Type B pancreatic cell (in vitro differentiated cells): Measurements from ENCODE around the gene RTTN. TPM values are rescaled to one million over a fixed set of nuclear protein-coding genes. Genes with fewer than 3 reads are reported as not detected.

Experiments
- DNase-seq: peaks from one replicate; pipeline ENCODE4 v3.0.0; 2021; ENCODE audit warnings: mixed read lengths; ENCODE audit not compliant: unreplicated experiment; ENCODE audit errors: extremely low spot score
- H3K27ac Mint-ChIP-seq: 2 replicates; pipeline ENCODE4 v1.8.0; 2021; ENCODE audit warnings: mild to moderate bottlenecking, mixed read lengths
- H3K27me3 Mint-ChIP-seq: 2 replicates; pipeline ENCODE4 v1.8.0; 2021; ENCODE audit warnings: mixed read lengths
- H3K36me3 Mint-ChIP-seq: 2 replicates; pipeline ENCODE4 v1.8.0; 2021; ENCODE audit warnings: mixed read lengths
- H3K4me1 Mint-ChIP-seq: one replicate; pipeline ENCODE4 v1.8.0; 2021; ENCODE audit warnings: mixed read lengths; ENCODE audit not compliant: unreplicated experiment
- H3K4me3 Mint-ChIP-seq: 2 replicates; pipeline ENCODE4 v1.8.0; 2021; ENCODE audit warnings: mild to moderate bottlenecking, mixed read lengths
- H3K9me3 Mint-ChIP-seq: 2 replicates; pipeline ENCODE4 v1.8.0; 2021; ENCODE audit warnings: mixed read lengths
- CTCF ChIP-seq: fragments of 200-600 bp; sonication (generic); conservative IDR thresholded peaks from 2 replicates; pipeline ENCODE4 v1.5.0; 2021; ENCODE audit warnings: antibody characterized with exemption, mild to moderate bottlenecking
- total RNA-seq: library from RNA; stranded (reverse); gene quantifications from 2 replicates; pipeline ENCODE4 v1.2.1, GENCODE V29; 2021; ENCODE audit warnings: low replicate concordance

Gene RTTN
- total RNA-seq, 1 donor from 2014 or later = 29.3 TPM

- no peak overlapping the region for H3K4me3 Mint-ChIP-seq
- DNase-seq = no peak
Measured at GRCh38 chr18:69999656-70000055, 205.8 kb downstream of the RTTN start.

GRCh38 chr18:69998523-69998987 lies 206.9 kb downstream of the RTTN start:
- no peak for DNase-seq
- peaks cover 4% of the 10 kb centered on the region for H3K4me1 Mint-ChIP-seq
- TF ChIP-seq CTCF = no peak
- no peak overlapping the region for H3K4me3 Mint-ChIP-seq
- H3K9me3 Mint-ChIP-seq = no peaks in the 10 kb centered on the region
- H3K27ac Mint-ChIP-seq = no peak overlapping the region
- H3K27me3 Mint-ChIP-seq = no peaks in the 10 kb centered on the region
- H3K36me3 Mint-ChIP-seq = peaks cover 4% of the 10 kb centered on the region

More at GRCh38 chr18:69999656-70000055, 205.8 kb downstream of the RTTN start:
- no peak for TF ChIP-seq CTCF
- peaks cover 4% of the 10 kb centered on the region for H3K36me3 Mint-ChIP-seq
- no peaks in the 10 kb centered on the region for H3K9me3 Mint-ChIP-seq
- no peak overlapping the region for H3K27ac Mint-ChIP-seq
- no peaks in the 10 kb centered on the region for H3K27me3 Mint-ChIP-seq
- peaks cover 4% of the 10 kb centered on the region for H3K4me1 Mint-ChIP-seq

- Mint-ChIP-seq H3K9me3 (no peaks in the 10 kb centered on the region), H3K4me1 (peaks cover 4% of the 10 kb centered on the region), H3K27me3 (no peaks in the 10 kb centered on the region), H3K4me3 (no peak overlapping the region), H3K27ac (no peak overlapping the region), H3K36me3 (no peaks in the 10 kb centered on the region)
- no peak for DNase-seq
- no peak for TF ChIP-seq CTCF
Measured at GRCh38 chr18:69996951-69997798, 208.3 kb downstream of the RTTN start.

GRCh38 chr18:69996417-69996816 lies 209.1 kb downstream of the RTTN start:
- no peak overlapping the region for H3K27ac Mint-ChIP-seq
- H3K36me3 Mint-ChIP-seq = no peaks in the 10 kb centered on the region
- DNase-seq = no peak
- TF ChIP-seq CTCF = no peak
- H3K9me3 Mint-ChIP-seq = no peaks in the 10 kb centered on the region
- H3K27me3 Mint-ChIP-seq = no peaks in the 10 kb centered on the region
- no peak overlapping the region for H3K4me3 Mint-ChIP-seq
- H3K4me1 Mint-ChIP-seq = peaks cover 4% of the 10 kb centered on the region

- no peak overlapping the region for H3K27ac Mint-ChIP-seq
- no peak for DNase-seq
- TF ChIP-seq CTCF = no peak
- H3K36me3 Mint-ChIP-seq = no peaks in the 10 kb centered on the region
- H3K4me3 Mint-ChIP-seq = no peak overlapping the region
- H3K4me1 Mint-ChIP-seq = peaks cover 4% of the 10 kb centered on the region
- no peaks in the 10 kb centered on the region for H3K27me3 Mint-ChIP-seq
- no peaks in the 10 kb centered on the region for H3K9me3 Mint-ChIP-seq
Measured at GRCh38 chr18:69995774-69996173, 209.7 kb downstream of the RTTN start.
